ENCODE results near the gene CENPVL3. TPM values are rescaled to one million over a fixed set of nuclear protein-coding genes. Genes with fewer than 3 reads are reported as not detected.

The CENPVL3 gene
- total and polyA plus RNA-seq, 2 of the 8 experiments (the other 6 are each of a cell fraction or from before 2014, with no cell fraction given), result 5.0 to 15.6 TPM

DNA sequence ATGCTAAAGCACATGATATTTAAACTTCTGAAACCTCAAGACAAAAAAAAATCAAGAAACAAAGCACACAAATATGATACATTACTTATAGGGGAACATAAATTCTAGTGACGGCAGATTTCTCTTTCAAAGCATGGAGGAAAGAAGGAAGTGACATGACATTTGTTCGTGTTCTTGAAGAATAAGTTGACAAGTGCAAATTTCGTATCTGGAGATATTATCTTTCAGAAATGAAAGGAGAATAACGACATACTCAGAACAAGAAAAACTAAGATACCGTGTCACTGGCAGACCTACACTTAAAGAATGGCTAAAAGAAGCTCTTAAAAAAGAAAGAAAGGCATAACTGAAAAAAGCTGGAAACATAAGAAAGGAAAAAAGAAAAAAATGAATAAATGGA lies 47.3 kb upstream of the CENPVL3 start:
- Histone ChIP-seq H3K79me2 (ENCODE audit: control insufficient read depth in 1 of 2, insufficient read depth in 2 of 2, low read length in 2 of 2) (no peaks in the 10 kb centered on the region), H3K4me3 (ENCODE audit: extremely low read depth in 1 of 4, insufficient read depth in 2 of 4, low read depth in 3 of 4, low read length in 4 of 4) (no peak overlapping the region), H2AFZ (ENCODE audit: low read length) (no peak overlapping the region), H3K9me3 (ENCODE audit: insufficient read depth in 2 of 2, low read depth in 1 of 2, low read length in 1 of 2) (no peaks in the 10 kb centered on the region), H4K8ac (ENCODE audit: extremely low read depth, insufficient read depth, low read length) (no peak overlapping the region), H3K79me1 (ENCODE audit: low read depth, low read length) (no peaks in the 10 kb centered on the region), H2BK20ac (ENCODE audit: low read length) (no peak overlapping the region), H3K23ac (ENCODE audit: insufficient read length) (no peak overlapping the region), H2AK5ac (ENCODE audit: low read depth, low read length) (no peak overlapping the region), H3K14ac (ENCODE audit: insufficient read length) (no peak overlapping the region), H3K4ac (replicated peaks; ENCODE audit: insufficient read length, low read depth, low read length) (no peak overlapping the region), H3K36me3 (ENCODE audit: control insufficient read depth in 2 of 4, insufficient read depth in 4 of 4, low read length in 3 of 4) (no peaks in the 10 kb centered on the region), H2BK12ac (ENCODE audit: low read depth, low read length) (no peak overlapping the region), H3K27me3 (replicated peaks in 1 of 4; ENCODE audit: control insufficient read depth in 3 of 4, extremely low read depth in 1 of 4, insufficient read depth in 3 of 4, low read length in 3 of 4) (no peaks in the 10 kb centered on the region), H3K18ac (ENCODE audit: extremely low read depth, low read length) (no peak overlapping the region), H2BK15ac (ENCODE audit: low read length) (no peak overlapping the region), H2BK120ac (replicated peaks; ENCODE audit: low read depth, low read length) (no peak overlapping the region), H3K23me2 (ENCODE audit: low read depth, low read length) (no peaks in the 10 kb centered on the region), H3K27ac (ENCODE audit: low read depth, low read length) (no peak overlapping the region), H3K4me2 (ENCODE audit: insufficient read depth in 1 of 2, low read depth in 2 of 2, low read length in 2 of 2) (no peak overlapping the region), H4K91ac (replicated peaks; ENCODE audit: insufficient read length, low read length) (no peak overlapping the region), H3K9ac (replicated peaks in 1 of 4; ENCODE audit: extremely low read depth in 1 of 4, low read depth in 3 of 4, low read length in 3 of 4) (no peak overlapping the region), H3K56ac (replicated peaks; ENCODE audit: insufficient read length, low read depth, low read length) (no peak overlapping the region), H4K5ac (ENCODE audit: insufficient read length, low read depth, low read length) (no peak overlapping the region), H4K20me1 (replicated peaks in 1 of 2; ENCODE audit: control insufficient read depth in 1 of 2, insufficient read depth in 2 of 2, low read length in 2 of 2) (no peaks in the 10 kb centered on the region), H2BK5ac (ENCODE audit: low read depth, low read length) (no peak overlapping the region), H3K4me1 (replicated peaks in 1 of 4; ENCODE audit: control insufficient read depth in 3 of 4, insufficient read depth in 4 of 4, low read length in 3 of 4) (no peaks in the 10 kb centered on the region)
- FAIRE-seq (no peak), DNase-seq (ENCODE audit: low read depth in 1 of 2, low spot score in 2 of 2) (no peak)
- 91% methylated on average over 5 of the region's 5 CpGs; no CpG with 5 or more reads in 1 of the 2 experiments for WGBS, 2 experiments (ENCODE audit: extremely low coverage in 1 of 2, insufficient coverage in 1 of 2, insufficient read length in 1 of 2, insufficient replicate concordance in 2 of 2, low coverage in 1 of 2, low lambda C conversion rate in 2 of 2, missing lambda C conversion rate in 1 of 2)
- ChIA-PET POLR2A (ENCODE audit: partially characterized antibody) (no interaction called here), CTCF (ENCODE audit: partially characterized antibody) (no interaction called here)
- TF ChIP-seq, protein P1, sequence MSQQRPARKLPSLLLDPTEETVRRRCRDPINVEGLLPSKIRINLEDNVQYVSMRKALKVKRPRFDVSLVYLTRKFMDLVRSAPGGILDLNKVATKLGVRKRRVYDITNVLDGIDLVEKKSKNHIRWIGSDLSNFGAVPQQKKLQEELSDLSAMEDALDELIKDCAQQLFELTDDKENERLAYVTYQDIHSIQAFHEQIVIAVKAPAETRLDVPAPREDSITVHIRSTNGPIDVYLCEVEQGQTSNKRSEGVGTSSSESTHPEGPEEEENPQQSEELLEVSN (IDR thresholded peaks at IDR 0.05), result no peak
- TF ChIP-seq EP300 (IDR thresholded peaks at IDR 0.05; ENCODE audit: borderline replicate concordance in 1 of 2, low read depth in 2 of 2, low read length in 2 of 2) (no peak), GTF2F1 (IDR thresholded peaks at IDR 0.05; ENCODE audit: borderline replicate concordance, low read depth, low read length) (no peak), JUN (IDR thresholded peaks at IDR 0.05; ENCODE audit: low read depth, low read length) (no peak), SP2 (IDR thresholded peaks at IDR 0.05; ENCODE audit: low read length) (no peak), RNF2 (IDR thresholded peaks at IDR 0.05; ENCODE audit: borderline replicate concordance, low read depth, low read length, missing control alignments, poor library complexity, severe bottlenecking) (no peak), CHD1 (IDR thresholded peaks at IDR 0.05; ENCODE audit: low read depth, low read length) (no peak), PHF8 (conservative IDR thresholded peaks at IDR 0.05; ENCODE audit: low read depth, low read length) (no peak), HDAC2 (IDR thresholded peaks at IDR 0.05; ENCODE audit: borderline replicate concordance in 1 of 2, low read depth in 2 of 2, low read length in 2 of 2) (no peak)
- TF ChIP-seq, protein P2, sequence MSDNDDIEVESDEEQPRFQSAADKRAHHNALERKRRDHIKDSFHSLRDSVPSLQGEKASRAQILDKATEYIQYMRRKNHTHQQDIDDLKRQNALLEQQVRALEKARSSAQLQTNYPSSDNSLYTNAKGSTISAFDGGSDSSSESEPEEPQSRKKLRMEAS (IDR thresholded peaks at IDR 0.05), result no peak
- TF ChIP-seq, protein P3, sequence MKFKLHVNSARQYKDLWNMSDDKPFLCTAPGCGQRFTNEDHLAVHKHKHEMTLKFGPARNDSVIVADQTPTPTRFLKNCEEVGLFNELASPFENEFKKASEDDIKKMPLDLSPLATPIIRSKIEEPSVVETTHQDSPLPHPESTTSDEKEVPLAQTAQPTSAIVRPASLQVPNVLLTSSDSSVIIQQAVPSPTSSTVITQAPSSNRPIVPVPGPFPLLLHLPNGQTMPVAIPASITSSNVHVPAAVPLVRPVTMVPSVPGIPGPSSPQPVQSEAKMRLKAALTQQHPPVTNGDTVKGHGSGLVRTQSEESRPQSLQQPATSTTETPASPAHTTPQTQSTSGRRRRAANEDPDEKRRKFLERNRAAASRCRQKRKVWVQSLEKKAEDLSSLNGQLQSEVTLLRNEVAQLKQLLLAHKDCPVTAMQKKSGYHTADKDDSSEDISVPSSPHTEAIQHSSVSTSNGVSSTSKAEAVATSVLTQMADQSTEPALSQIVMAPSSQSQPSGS (IDR thresholded peaks at IDR 0.05; ENCODE audit: low read length), result no peak

All from H1 (cell line).